PC-3 (cell line): Measurements from ENCODE around the gene CAMK1D. TPM values are rescaled to one million over a fixed set of nuclear protein-coding genes. Genes with fewer than 3 reads are reported as not detected.

Source experiments
- ATAC-seq: fragments of 200-7000 bp; cut with Tn5 transposase; 2 replicates; pipeline ENCODE4 v1.9.1; 2020; ENCODE audit warnings: mild to moderate bottlenecking, moderate library complexity
- BruUV-seq: library from RNA; stranded (reverse); fragments of 400-500 nt; replicated peaks from 2 replicates; lab custom pipeline; 2021; lab: Mats Ljungman, UMichigan
- CTCF ChIA-PET: fragments of 300-600 bp; sonication (Branson Sonifier 250); formaldehyde crosslinking; loops from one replicate; lab custom pipeline; 2022; ENCODE audit warnings: antibody characterized with exemption; lab: Charles Lee
- POLR2A ChIA-PET: fragments of 300-600 bp; sonication (Branson Sonifier 250); formaldehyde crosslinking; loops from one replicate; lab custom pipeline; 2022; ENCODE audit warnings: antibody characterized with exemption; ENCODE audit not compliant: unreplicated experiment; lab: Charles Lee
- DNase-seq: peaks from one replicate; pipeline ENCODE4 v3.0.0-alpha.2; 2015
- H2AFZ ChIP-seq: fragments of 300-600 bp; sonication (generic); 2 replicates; pipeline ENCODE4 v1.6.0; 2016; ENCODE audit warnings: antibody characterized with exemption, low read length
- H3F3A ChIP-seq: fragments of 300-600 bp; sonication (generic); one replicate; pipeline ENCODE4 v1.6.0; 2017; ENCODE audit warnings: antibody characterized with exemption, low read length, control low read depth, mild to moderate bottlenecking; ENCODE audit not compliant: unreplicated experiment
- H3K27ac ChIP-seq: fragments of 300-600 bp; sonication (generic); 2 replicates; pipeline ENCODE4 v1.5.1; 2016; ENCODE audit warnings: mild to moderate bottlenecking, low read length
- H3K27me3 ChIP-seq: fragments of 300-600 bp; sonication (generic); 2 replicates; pipeline ENCODE4 v1.6.1; 2016; ENCODE audit warnings: low read length, mixed read lengths
- H3K36me3 ChIP-seq: fragments of 300-600 bp; sonication (generic); 2 replicates; pipeline ENCODE4 v1.6.1; 2016; ENCODE audit warnings: low read depth, mixed run types, low read length, mixed read lengths
- H3K4me1 ChIP-seq: fragments of 300-600 bp; sonication (generic); 2 replicates; pipeline ENCODE4 v1.5.1; 2016; ENCODE audit warnings: low read length; ENCODE audit not compliant: insufficient read depth
- H3K4me2 ChIP-seq: fragments of 300-600 bp; sonication (generic); 2 replicates; pipeline ENCODE4 v1.6.0; 2016; ENCODE audit warnings: low read length
- H3K4me3 ChIP-seq: fragments of 300-600 bp; sonication (generic); 2 replicates; pipeline ENCODE4 v1.5.1; 2016; ENCODE audit warnings: mild to moderate bottlenecking, low read length, mixed read lengths
- H3K79me2 ChIP-seq: fragments of 300-600 bp; sonication (generic); 2 replicates; pipeline ENCODE4 v1.6.1; 2017; ENCODE audit warnings: low read length, mixed read lengths
- H3K9ac ChIP-seq: fragments of 300-600 bp; sonication (generic); 2 replicates; pipeline ENCODE4 v1.6.0; 2016; ENCODE audit warnings: mild to moderate bottlenecking, low read length
- H3K9me2 ChIP-seq: fragments of 300-600 bp; sonication (generic); replicated peaks from 2 replicates; pipeline ENCODE4 v1.6.1; 2016; ENCODE audit warnings: mixed run types, low read length, mixed read lengths
- H3K9me3 ChIP-seq: fragments of 300-600 bp; sonication (generic); 2 replicates; pipeline ENCODE4 v1.6.1; 2016; ENCODE audit warnings: low read length, mixed read lengths
- H4K20me1 ChIP-seq: fragments of 300-600 bp; sonication (generic); 2 replicates; pipeline ENCODE4 v1.6.1; 2016; ENCODE audit warnings: low read length, mixed read lengths
- EZH2 ChIP-seq: fragments of 300-600 bp; sonication (generic); IDR thresholded peaks from one replicate; pipeline ENCODE4 v1.6.1; 2017; ENCODE audit warnings: antibody characterized with exemption, mild to moderate bottlenecking, low read length; ENCODE audit not compliant: unreplicated experiment
- EZH2phosphoT487 ChIP-seq: fragments of 300-600 bp; sonication (generic); IDR thresholded peaks from 2 replicates; pipeline ENCODE4 v1.6.1; 2018; ENCODE audit warnings: mild to moderate bottlenecking, antibody characterized with exemption, low read length, borderline replicate concordance
- intact Hi-C: fragments of 100-400 bp; cut with micrococcal nuclease; formaldehyde crosslinking; loops from 2 replicates; pipeline ENCODE4 v1.9.0; 2023
- total RNA-seq: library from RNA; depleted of rRNA; stranded (reverse); fragments of >200 nt; gene quantifications from 2 replicates; pipeline ENCODE4 v1.2.3, GENCODE V29; 2014
- TF ChIP-seq, protein P1 (sequence below): fragments of 300-600 bp; sonication (generic); conservative IDR thresholded peaks from 2 replicates; pipeline ENCODE4 v1.5.1; 2017; ENCODE audit warnings: antibody characterized with exemption, low read depth, mild to moderate bottlenecking, low read length

CAMK1D gene
- total RNA-seq, 1 experiment from 2014 or later, result 1.3 TPM

DNA sequence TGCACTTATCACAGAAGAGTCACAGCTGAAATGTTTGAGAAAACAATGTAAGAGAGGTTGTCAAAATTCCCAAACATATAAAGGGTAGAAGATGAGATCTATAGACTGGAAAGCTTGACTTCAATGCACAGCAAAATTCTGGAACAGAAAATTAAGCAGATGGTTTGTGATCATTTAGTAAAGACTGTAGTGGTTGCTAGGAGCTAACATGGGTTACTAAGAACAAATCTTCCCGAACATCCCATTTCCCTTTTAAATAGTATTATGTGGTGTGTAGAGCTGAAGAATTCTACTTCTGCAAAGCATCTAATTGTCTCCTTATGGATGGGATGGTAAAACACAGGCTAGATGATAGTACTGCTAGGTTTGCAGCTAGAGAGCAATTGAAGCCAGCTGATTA lies 312.3 kb downstream of the CAMK1D start:
- Histone ChIP-seq H3K9me2 (no peaks in the 10 kb centered on the region), H3K27me3 (no peaks in the 10 kb centered on the region), H3K4me2 (no peak overlapping the region), H3K9me3 (no peaks in the 10 kb centered on the region), H3K36me3 (no peaks in the 10 kb centered on the region), H3K27ac (no peak overlapping the region), H3K9ac (no peak overlapping the region), H3K79me2 (no peaks in the 10 kb centered on the region), H3K4me3 (no peak overlapping the region), H4K20me1 (no peaks in the 10 kb centered on the region), H2AFZ (no peak overlapping the region), H3F3A (no peaks in the 10 kb centered on the region), H3K4me1 (peaks cover 8% of the 10 kb centered on the region; the same call in 1 of the 2 replicates)
- CTCF ChIA-PET, result no interaction called here
- no TSS peak for BruUV-seq
- TF ChIP-seq EZH2, result no peak
- TF ChIP-seq, protein P1, sequence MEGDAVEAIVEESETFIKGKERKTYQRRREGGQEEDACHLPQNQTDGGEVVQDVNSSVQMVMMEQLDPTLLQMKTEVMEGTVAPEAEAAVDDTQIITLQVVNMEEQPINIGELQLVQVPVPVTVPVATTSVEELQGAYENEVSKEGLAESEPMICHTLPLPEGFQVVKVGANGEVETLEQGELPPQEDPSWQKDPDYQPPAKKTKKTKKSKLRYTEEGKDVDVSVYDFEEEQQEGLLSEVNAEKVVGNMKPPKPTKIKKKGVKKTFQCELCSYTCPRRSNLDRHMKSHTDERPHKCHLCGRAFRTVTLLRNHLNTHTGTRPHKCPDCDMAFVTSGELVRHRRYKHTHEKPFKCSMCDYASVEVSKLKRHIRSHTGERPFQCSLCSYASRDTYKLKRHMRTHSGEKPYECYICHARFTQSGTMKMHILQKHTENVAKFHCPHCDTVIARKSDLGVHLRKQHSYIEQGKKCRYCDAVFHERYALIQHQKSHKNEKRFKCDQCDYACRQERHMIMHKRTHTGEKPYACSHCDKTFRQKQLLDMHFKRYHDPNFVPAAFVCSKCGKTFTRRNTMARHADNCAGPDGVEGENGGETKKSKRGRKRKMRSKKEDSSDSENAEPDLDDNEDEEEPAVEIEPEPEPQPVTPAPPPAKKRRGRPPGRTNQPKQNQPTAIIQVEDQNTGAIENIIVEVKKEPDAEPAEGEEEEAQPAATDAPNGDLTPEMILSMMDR, result no peak
- TF ChIP-seq EZH2phosphoT487, result no peak
- intact Hi-C loops, result no loop called here
- POLR2A ChIA-PET, result no interaction called here
- DNase-seq, result no peak
- ATAC-seq, result no peak

DNA sequence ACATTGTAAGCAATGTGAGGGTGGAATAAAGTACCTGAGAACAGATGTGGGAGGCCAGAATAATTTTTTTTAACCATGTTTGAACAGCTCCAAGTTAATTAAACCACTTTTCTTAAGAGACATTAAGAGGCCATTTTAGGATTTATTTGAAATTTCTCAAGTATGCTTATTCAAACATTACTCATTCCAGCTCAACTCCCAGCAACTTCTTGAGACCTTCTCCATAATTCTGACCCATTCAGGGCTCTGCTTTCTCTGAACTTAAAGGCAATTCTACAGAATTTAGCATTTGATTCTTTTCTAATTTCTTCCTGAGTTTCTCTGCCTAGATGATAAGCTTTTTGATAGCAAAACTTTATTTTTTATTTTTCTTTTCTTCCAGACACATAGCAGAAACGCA lies 314.5 kb downstream of the CAMK1D start:
- Histone ChIP-seq H3K4me3 (no peak overlapping the region), H3K27me3 (no peaks in the 10 kb centered on the region), H3F3A (no peaks in the 10 kb centered on the region), H3K4me1 (peaks cover 8% of the 10 kb centered on the region; the same call in 1 of the 2 replicates), H3K36me3 (no peaks in the 10 kb centered on the region), H3K9ac (no peak overlapping the region), H3K27ac (no peak overlapping the region), H3K9me2 (no peaks in the 10 kb centered on the region), H4K20me1 (no peaks in the 10 kb centered on the region), H3K79me2 (no peaks in the 10 kb centered on the region), H2AFZ (no peak overlapping the region), H3K9me3 (no peaks in the 10 kb centered on the region), H3K4me2 (no peak overlapping the region)
- POLR2A ChIA-PET, result interaction anchor here (0.7 kb wide), 1 partner anchor 32 kb away, joined by 5 read pairs; no protein-coding TSS in a partner anchor
- CTCF ChIA-PET, result no interaction called here
- DNase-seq (peak; percentile 13), ATAC-seq (peak; percentile 40; the same call in 1 of the 2 replicates)
- no peak for TF ChIP-seq EZH2phosphoT487
- no peak for TF ChIP-seq EZH2
- TF ChIP-seq, protein P1, result no peak
- no TSS peak for BruUV-seq
- intact Hi-C loops, result no loop called here

DNA sequence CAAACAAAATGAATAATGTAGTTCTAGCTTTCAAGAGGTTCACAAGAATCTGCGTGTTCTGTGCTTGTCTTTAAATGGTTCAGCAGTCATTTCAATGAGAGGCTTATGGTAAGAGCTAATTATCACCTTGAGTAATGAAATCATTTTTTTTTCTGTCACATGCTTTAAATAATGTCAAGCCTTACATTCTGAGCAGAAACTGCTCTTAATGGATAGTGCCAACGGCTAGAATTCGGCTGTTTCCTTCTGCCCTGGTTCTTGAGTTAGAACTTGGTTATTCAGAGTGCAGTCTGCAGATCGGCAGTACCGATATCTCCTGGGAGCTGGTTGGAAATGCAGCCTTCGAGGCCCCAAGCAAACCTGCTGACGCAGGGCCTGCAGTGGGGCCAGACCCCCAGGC lies 316.2 kb downstream of the CAMK1D start:
- Histone ChIP-seq H3K9me2 (no peaks in the 10 kb centered on the region), H3K9me3 (no peaks in the 10 kb centered on the region)
- no peak for DNase-seq

More for the DNA sequence above, 316.2 kb downstream of the CAMK1D start:
- CTCF ChIA-PET, result no interaction called here
- intact Hi-C loops, result no loop called here
- H3F3A ChIP-seq, result no peaks in the 10 kb centered on the region
- peaks cover 8% of the 10 kb centered on the region; the same call in 1 of the 2 replicates for H3K4me1 ChIP-seq
- no peak overlapping the region for H3K4me3 ChIP-seq
- BruUV-seq, result no TSS peak
- no peak overlapping the region for H3K9ac ChIP-seq
- no peak for ATAC-seq
- no peak overlapping the region for H3K4me2 ChIP-seq
- TF ChIP-seq EZH2 (no peak), EZH2phosphoT487 (no peak)
- TF ChIP-seq, protein P1, result no peak
- POLR2A ChIA-PET, result no interaction called here
- no peaks in the 10 kb centered on the region for H3K27me3 ChIP-seq
- H3K79me2 ChIP-seq, result no peaks in the 10 kb centered on the region
- no peak overlapping the region for H2AFZ ChIP-seq
- no peak overlapping the region for H3K27ac ChIP-seq
- no peaks in the 10 kb centered on the region for H3K36me3 ChIP-seq
- H4K20me1 ChIP-seq, result no peaks in the 10 kb centered on the region
